Gastrocnemius medialis (tissue), 4 donors: Measurements from ENCODE around the gene SEMA6D. TPM values are rescaled to one million over a fixed set of nuclear protein-coding genes. Genes with fewer than 3 reads are reported as not detected.

Source experiments
- ATAC-seq, 2 donors: fragments of 150-250 bp; one replicate each; pipeline ENCODE4 v1.9.1; 2016
- DNase-seq, 2 donors: peaks; one replicate each; pipeline ENCODE4 v3.0.0-alpha.2; 2019
- H3K27ac ChIP-seq, 4 donors: fragments of 200-600 bp; sonication (generic); 1 replicate in 1 of 4; 2 replicates in 3 of 4; pipeline ENCODE4 v1.5.1; 2016 to 2018; ENCODE audit warnings: mild to moderate bottlenecking in 2 of 4, moderate library complexity in 1 of 4
- H3K27me3 ChIP-seq, 3 donors: fragments of 200-600 bp; sonication (generic) in 2 of 3; 1 replicate in 1 of 3; 2 replicates in 2 of 3; pipeline versions ENCODE4 v1.5.1 to v1.6.0; 2016 to 2019; ENCODE audit warnings: mild to moderate bottlenecking in 1 of 3, moderate library complexity in 1 of 3
- H3K36me3 ChIP-seq, 2 donors: fragments of 200-600 bp; sonication (generic) in 1 of 2; one replicate each; pipeline ENCODE4 v1.5.1; 2017 to 2018
- H3K4me1 ChIP-seq, 2 donors: fragments of 200-600 bp; sonication (generic) in 1 of 2; one replicate each; pipeline ENCODE4 v1.5.1; 2016 to 2017; ENCODE audit warnings: mild to moderate bottlenecking in 2 of 2
- H3K4me3 ChIP-seq, 4 donors: fragments of 200-600 bp; sonication (generic) in 3 of 4; 1 replicate in 1 of 4; 2 replicates in 3 of 4; pipeline ENCODE4 v1.5.1; 2016 to 2019; ENCODE audit warnings: mild to moderate bottlenecking in 2 of 4
- H3K9me3 ChIP-seq, 3 donors: fragments of 200-600 bp; sonication (generic) in 2 of 3; 1 replicate in 1 of 3; 2 replicates in 2 of 3; pipeline ENCODE4 v1.5.1; 2016 to 2019
- CTCF ChIP-seq, 5 experiments: fragments of 450-650 bp in 3 of 5; fragments of 200-600 bp in 2 of 5; sonication (generic) in 2 of 5; IDR thresholded peaks in 4 of 5; conservative IDR thresholded peaks in 1 of 5; 1 replicate in 4 of 5; 2 replicates in 1 of 5; pipeline ENCODE4 v1.5.1; 2016 to 2019; ENCODE audit warnings: antibody characterized with exemption in 5 of 5, mild to moderate bottlenecking in 3 of 5, moderate library complexity in 3 of 5
- POLR2A ChIP-seq, 2 donors: fragments of 450-650 bp; IDR thresholded peaks; one replicate each; pipeline ENCODE4 v1.6.1; 2017; ENCODE audit warnings: antibody characterized with exemption in 2 of 2, mild to moderate bottlenecking in 2 of 2, moderate library complexity in 2 of 2
- in situ Hi-C, 4 donors: fragments of 200-750 bp; cut with MboI; loops; one replicate each; pipeline versions ENCODE4 v1.15.0 to v1.8.0; 2017; ENCODE audit warnings: low sequenced_read_pairs in 4 of 4
- intact Hi-C: fragments of 100-400 bp; cut with DNase I; formaldehyde crosslinking; loops from one replicate; pipeline ENCODE4 v1.15.1; 2023; ENCODE audit warnings: low total_unique reads
- total RNA-seq, 4 donors: library from RNA; depleted of rRNA; stranded (reverse); fragments of >200 nt; gene quantifications; one replicate each; pipeline versions ENCODE4 v1.1.0 to v1.2.3, GENCODE V29; 2016

SEMA6D gene
- total RNA-seq, 4 donors from 2014 or later = 0.97 to 5.9 (median 2.7) TPM

DNA sequence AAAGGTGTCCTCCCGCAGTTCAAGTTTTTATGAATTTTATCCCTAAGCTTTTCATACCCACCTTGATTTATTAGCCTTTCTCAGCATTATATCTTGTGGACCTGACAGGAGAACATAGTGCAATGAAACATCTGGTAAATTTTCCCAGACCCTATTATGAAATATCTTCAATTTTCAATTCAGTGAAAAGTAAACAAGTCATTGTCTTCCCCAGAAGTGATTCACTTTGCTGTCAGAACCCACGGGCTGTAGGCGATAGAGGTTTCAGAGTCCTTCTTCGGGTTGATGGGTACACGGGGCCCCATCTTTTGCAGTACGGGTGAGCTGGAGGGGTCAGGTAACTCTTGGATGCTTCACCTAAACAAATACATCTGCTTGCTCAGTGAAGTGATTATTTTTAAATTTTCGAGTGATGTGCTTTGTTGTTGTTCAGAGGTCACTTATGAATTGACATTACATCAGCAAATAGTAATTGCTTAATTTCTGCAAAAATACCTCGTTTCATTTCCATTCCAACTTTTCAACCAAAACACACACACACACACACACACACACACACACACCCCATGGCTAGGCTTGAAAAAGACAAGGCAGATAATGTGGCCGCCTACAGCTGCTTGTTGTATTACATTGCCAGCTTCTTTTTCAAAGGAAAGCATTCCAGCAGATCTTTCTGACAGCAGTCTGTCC, 102.9 kb downstream of the SEMA6D start:
- H3K27ac ChIP-seq = no peak overlapping the region
- no peaks in the 10 kb centered on the region for H3K9me3 ChIP-seq
- H3K36me3 ChIP-seq = no peaks in the 10 kb centered on the region
- in situ Hi-C loops = no loop called here
- ATAC-seq (no peak), DNase-seq (no peak)
- no peaks in the 10 kb centered on the region for H3K27me3 ChIP-seq
- H3K4me1 ChIP-seq = no peaks in the 10 kb centered on the region
- TF ChIP-seq CTCF (IDR thresholded peaks at IDR 0.05 in 4 of 5, conservative IDR thresholded peaks at IDR 0.05 in 1 of 5) (no peak), POLR2A (IDR thresholded peaks at IDR 0.05) (no peak)
- H3K4me3 ChIP-seq = no peak overlapping the region
- intact Hi-C loops = no loop called here

- no peak overlapping the region for H3K4me3 ChIP-seq
- no peaks in the 10 kb centered on the region for H3K4me1 ChIP-seq
- no peak for TF ChIP-seq CTCF (IDR thresholded peaks at IDR 0.05 in 4 of 5, conservative IDR thresholded peaks at IDR 0.05 in 1 of 5)
- no peak for TF ChIP-seq POLR2A (IDR thresholded peaks at IDR 0.05)
- ATAC-seq (no peak), DNase-seq (no peak)
- H3K27me3 ChIP-seq = no peaks in the 10 kb centered on the region
- H3K27ac ChIP-seq = no peak overlapping the region
- no peaks in the 10 kb centered on the region for H3K36me3 ChIP-seq
- intact Hi-C loops (no loop called here), in situ Hi-C loops (no loop called here)
- H3K9me3 ChIP-seq = no peaks in the 10 kb centered on the region
Observed at GRCh38 chr15:47820747-47821319, 103.5 kb downstream of the SEMA6D start.

DNA sequence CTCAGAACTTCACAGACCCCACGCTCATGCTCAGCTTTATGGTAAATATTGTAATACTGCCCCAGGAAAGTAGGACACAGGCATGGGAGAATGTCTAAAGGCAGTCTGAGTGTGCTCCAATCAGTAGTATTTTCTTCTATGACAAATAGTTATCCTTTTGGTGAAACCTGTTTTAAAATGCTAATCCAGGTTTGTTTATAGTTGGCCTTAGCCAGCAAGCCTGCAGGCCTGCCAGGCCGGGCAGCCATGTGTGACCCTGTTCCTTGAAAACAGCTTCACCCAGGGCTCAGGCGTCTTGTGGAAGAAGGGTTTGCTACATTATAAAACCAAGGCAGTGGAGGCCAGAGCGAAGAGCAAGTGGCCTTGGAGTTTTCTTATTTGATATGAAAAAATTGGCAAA, 104.7 kb downstream of the SEMA6D start:
- in situ Hi-C loops (no loop called here), intact Hi-C loops (no loop called here)
- no peaks in the 10 kb centered on the region for H3K9me3 ChIP-seq
- ATAC-seq = no peak
- no peaks in the 10 kb centered on the region for H3K4me1 ChIP-seq
- no peaks in the 10 kb centered on the region for H3K27me3 ChIP-seq
- no peaks in the 10 kb centered on the region for H3K36me3 ChIP-seq
- no peak for TF ChIP-seq POLR2A (IDR thresholded peaks at IDR 0.05)
- no peak for TF ChIP-seq CTCF (IDR thresholded peaks at IDR 0.05 in 4 of 5, conservative IDR thresholded peaks at IDR 0.05 in 1 of 5)
- no peak for DNase-seq
- no peak overlapping the region for H3K4me3 ChIP-seq
- H3K27ac ChIP-seq = no peak overlapping the region
